ENCODE data around the gene CCDC40. TPM values are rescaled to one million over a fixed set of nuclear protein-coding genes. Genes with fewer than 3 reads are reported as not detected.

CCDC40 gene
- polyA plus RNA-seq, 1 donor, result 5.7 TPM

DNA sequence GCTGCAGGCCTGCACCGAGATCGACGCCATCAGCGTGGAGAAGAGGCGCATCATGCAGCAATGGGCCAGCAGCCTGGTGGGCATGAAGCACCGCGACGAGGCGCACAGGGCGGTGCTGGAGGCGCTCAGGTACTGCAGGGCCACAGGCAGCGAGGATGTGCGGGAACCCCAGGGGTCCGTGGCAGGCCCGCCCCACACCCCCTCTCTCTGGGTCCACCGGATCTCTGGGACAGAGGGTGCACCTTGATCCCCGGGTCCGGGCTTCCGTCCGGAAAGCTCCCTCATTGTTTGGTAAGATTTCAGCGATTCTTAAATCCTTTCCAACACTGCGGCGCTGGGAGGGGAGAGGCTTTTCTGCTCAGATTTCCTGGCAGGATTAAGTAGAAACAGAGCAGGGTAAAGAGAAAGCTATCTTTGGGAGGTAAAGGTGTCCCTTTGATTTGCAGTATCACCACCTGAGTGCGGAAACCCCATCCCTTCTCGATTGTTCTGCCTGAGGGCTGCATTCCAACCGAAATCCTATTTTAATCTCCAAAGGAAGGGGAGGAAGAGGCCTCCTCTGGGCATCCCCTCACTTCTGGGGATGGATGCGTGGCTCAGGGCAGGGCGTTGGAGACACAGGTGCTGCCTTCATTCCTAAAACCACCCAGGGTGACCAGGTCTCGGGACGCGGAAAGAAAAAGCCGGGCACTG, 29.2 kb downstream of the CCDC40 start:
- no peak overlapping the region for H3K4me3 ChIP-seq (ENCODE audit: low read length)
- no CpG with 5 or more reads among the region's 32 CpGs for WGBS (ENCODE audit: insufficient coverage, low lambda C conversion rate)
- H3K9me3 ChIP-seq (ENCODE audit: control insufficient read depth, low read depth, low read length), result no peaks in the 10 kb centered on the region
- no peak overlapping the region for H3K27ac ChIP-seq (ENCODE audit: low read length)
- H3K4me1 ChIP-seq (ENCODE audit: control insufficient read depth, insufficient read depth, low read length), result peaks cover 4% of the 10 kb centered on the region
- no peak for DNase-seq
- H3K27me3 ChIP-seq (ENCODE audit: control insufficient read depth, insufficient read depth, low read length), result no peaks in the 10 kb centered on the region
- H3K36me3 ChIP-seq (ENCODE audit: control insufficient read depth, insufficient read depth, low read length), result no peaks in the 10 kb centered on the region

DNA sequence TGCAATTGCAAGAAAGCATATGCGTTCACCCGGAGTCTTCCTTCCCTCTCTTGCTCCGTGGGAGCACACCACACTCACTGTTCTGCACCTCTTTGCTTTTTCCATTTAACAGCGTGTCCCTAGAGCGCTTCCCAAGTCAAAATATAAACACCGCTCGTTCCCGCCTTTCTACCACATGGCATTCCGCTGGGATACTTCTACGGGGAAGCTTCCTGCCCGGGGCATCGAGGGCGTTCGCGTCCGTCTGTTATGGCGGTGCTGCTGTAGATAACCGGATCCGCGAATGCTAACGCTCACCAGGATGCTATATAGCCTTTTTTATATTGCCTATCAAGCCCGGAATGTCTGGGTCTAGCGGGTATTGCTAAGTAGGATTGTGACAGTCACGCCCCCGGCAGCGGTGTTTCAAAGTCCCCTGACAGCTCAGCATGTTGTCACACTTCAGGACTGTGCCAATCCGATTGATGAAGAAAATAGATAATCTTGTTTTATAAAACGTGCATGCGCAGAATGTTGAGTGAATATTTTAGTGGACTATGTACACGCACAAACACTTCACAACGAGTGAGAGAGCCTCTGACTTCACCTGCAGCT, 31.0 kb downstream of the CCDC40 start:
- Histone ChIP-seq H3K36me3 (ENCODE audit: control insufficient read depth, insufficient read depth, low read length) (no peaks in the 10 kb centered on the region), H3K9me3 (ENCODE audit: control insufficient read depth, low read depth, low read length) (no peaks in the 10 kb centered on the region), H3K4me3 (ENCODE audit: low read length) (no peak overlapping the region), H3K4me1 (ENCODE audit: control insufficient read depth, insufficient read depth, low read length) (peaks cover 4% of the 10 kb centered on the region), H3K27me3 (ENCODE audit: control insufficient read depth, insufficient read depth, low read length) (no peaks in the 10 kb centered on the region), H3K27ac (ENCODE audit: low read length) (no peak overlapping the region)
- 92% methylated on average over 2 of the region's 31 CpGs for WGBS (ENCODE audit: insufficient coverage, low lambda C conversion rate)
- DNase-seq, result no peak

DNA sequence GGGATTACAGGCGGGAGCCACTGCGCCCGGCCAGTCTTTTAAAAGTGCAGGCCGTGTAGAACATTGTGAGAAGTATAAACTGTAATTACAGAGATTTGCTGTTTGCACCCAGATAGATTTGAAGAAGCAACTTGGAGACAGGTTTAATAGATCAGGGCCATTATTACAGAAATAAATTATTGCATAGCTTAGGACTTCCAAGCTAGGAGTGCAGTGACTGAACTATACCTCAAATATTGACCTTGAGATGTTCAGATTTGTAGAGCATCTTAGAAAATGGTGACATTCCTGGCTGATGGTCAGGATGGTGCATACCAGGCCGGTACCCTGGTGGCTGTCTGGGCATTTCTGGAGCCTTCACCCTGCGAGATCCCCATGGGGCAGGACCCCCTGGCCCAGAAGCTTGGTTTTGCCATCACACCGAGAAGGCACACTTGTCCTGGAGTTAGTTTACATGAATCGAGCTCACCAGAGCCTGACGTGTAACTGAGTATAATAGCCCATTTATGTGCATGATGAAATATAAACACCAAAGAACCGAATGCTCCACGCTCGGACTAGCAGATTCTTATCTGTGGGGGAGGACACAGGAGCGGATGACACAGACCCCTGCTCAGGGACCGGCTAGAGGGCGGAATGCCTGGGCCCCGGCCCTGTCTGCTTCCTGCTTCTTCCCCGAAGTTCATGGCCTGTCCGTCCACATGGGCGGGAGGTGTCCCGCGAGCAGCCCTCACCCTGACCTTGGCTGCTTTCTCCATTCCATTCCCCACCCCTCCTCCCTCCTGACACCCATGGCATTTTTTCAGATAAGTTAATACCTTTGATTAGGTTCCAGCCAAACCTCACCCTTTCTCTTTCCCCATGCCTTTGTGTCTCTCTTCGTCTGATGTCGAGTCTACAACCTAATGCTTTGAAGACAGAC, 32.1 kb downstream of the CCDC40 start:
- H3K36me3 ChIP-seq (ENCODE audit: control insufficient read depth, insufficient read depth, low read length), result no peaks in the 10 kb centered on the region
- H3K27ac ChIP-seq (ENCODE audit: low read length), result no peak overlapping the region
- H3K4me1 ChIP-seq (ENCODE audit: control insufficient read depth, insufficient read depth, low read length), result peaks cover 4% of the 10 kb centered on the region
- DNase-seq, result peak in 1 of 2 donors; percentile 12
- WGBS (ENCODE audit: insufficient coverage, low lambda C conversion rate), result no CpG with 5 or more reads among the region's 23 CpGs
- no peaks in the 10 kb centered on the region for H3K27me3 ChIP-seq (ENCODE audit: control insufficient read depth, insufficient read depth, low read length)
- H3K4me3 ChIP-seq (ENCODE audit: low read length), result no peak overlapping the region
- no peaks in the 10 kb centered on the region for H3K9me3 ChIP-seq (ENCODE audit: control insufficient read depth, low read depth, low read length)

DNA sequence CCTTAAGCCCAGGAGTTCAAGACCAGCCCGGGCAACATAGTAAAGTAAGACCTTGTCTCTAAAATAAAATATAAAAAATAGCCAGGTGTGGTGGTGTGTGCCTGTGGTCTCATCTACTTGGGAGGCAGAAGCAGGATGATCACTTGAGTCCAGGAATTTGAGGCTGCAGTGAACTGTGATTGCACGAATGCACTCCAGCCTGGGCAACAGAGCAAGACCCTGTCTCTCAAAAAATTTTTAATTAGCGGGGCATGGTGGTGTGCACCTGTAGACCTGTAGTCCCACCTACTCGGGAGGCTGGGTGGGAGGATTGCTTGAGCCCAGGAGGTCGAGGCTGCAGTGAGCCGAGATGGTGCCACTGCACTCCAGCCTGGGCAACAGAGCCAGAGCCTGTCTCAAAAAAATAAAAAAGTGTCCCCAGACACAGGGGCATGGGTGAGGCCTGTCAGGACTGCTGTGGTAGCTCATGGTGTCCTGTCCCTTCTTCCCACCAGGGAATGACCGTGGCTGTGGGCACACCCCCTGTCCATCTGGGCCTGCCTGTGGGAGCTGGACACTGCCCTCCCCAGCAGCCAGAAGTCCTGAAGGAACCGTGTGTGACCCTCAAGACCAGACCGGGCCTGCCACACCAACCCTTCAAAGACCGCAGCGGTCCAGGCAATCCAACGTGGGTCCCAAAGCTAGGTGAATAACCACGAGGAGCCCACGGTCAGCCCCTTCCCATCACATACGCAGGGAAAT, 34.1 kb downstream of the CCDC40 start:
- Histone ChIP-seq H3K4me3 (ENCODE audit: low read length) (no peak overlapping the region), H3K27ac (ENCODE audit: low read length) (no peak overlapping the region), H3K4me1 (ENCODE audit: control insufficient read depth, insufficient read depth, low read length) (peaks cover 4% of the 10 kb centered on the region), H3K9me3 (ENCODE audit: control insufficient read depth, low read depth, low read length) (no peaks in the 10 kb centered on the region), H3K27me3 (ENCODE audit: control insufficient read depth, insufficient read depth, low read length) (no peaks in the 10 kb centered on the region), H3K36me3 (ENCODE audit: control insufficient read depth, insufficient read depth, low read length) (no peaks in the 10 kb centered on the region)
- 70% methylated on average over 2 of the region's 15 CpGs for WGBS (ENCODE audit: insufficient coverage, low lambda C conversion rate)
- no peak for DNase-seq

DNA sequence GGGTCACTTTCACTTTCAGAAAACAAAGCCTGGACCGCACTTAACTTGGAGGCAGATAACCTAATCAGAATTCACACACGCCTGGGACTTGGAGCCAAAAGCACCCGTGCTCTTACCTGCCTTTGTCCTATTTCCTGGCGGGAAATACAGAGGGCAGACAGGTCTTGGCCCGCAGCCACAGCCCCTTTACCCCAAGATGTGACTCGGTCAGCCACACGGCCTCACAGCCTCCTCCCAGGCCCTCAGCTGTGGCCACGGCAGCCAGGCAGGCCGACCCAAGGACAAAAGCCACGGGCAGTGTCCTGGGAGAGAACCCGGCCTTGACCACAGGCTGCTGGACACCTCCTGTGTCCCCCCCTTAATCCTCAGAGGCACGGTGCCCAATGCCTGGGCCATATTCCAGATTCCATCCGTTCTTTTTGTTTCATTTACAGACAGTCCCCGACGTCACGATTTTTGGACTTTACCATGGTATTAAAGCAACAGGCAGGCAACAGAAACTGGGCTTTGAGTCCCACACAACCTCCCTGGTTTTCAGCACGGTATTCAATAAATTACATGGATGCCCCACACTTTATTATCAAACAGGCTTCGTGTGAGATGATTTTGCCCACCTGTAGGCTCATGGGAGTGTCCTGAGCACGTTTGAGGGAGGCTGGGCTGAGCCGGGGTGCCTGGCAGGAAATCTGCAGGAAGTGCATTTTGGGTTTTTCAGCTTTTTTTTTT, 34.8 kb downstream of the CCDC40 start:
- no CpG with 5 or more reads among the region's 20 CpGs for WGBS (ENCODE audit: insufficient coverage, low lambda C conversion rate)
- H3K36me3 ChIP-seq (ENCODE audit: control insufficient read depth, insufficient read depth, low read length), result no peaks in the 10 kb centered on the region
- H3K4me1 ChIP-seq (ENCODE audit: control insufficient read depth, insufficient read depth, low read length), result peaks cover 4% of the 10 kb centered on the region
- no peaks in the 10 kb centered on the region for H3K27me3 ChIP-seq (ENCODE audit: control insufficient read depth, insufficient read depth, low read length)
- DNase-seq, result peak in 1 of 2 donors; percentile 26
- H3K27ac ChIP-seq (ENCODE audit: low read length), result no peak overlapping the region
- H3K9me3 ChIP-seq (ENCODE audit: control insufficient read depth, low read depth, low read length), result no peaks in the 10 kb centered on the region
- no peak overlapping the region for H3K4me3 ChIP-seq (ENCODE audit: low read length)

DNA sequence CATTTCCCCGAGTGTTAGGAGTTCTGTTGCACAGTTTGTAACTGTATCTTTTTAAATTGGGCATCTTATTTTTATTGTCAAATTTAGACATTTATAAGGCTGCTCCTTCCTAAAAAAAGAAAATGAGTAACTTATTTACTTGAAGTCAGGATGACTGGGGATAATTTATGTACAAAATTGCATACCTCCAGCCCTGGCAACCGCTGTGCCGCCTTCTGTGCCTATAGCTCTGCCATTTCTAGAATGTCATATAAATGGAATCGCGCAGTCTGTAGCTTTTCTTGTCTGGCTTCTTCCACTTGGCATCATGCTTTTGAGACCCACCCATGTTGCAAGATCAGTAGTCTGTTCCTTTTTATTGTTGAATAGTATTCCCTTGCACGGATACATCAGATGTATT, 36.0 kb downstream of the CCDC40 start:
- no peak for DNase-seq
- no peak overlapping the region for H3K27ac ChIP-seq (ENCODE audit: low read length)
- H3K36me3 ChIP-seq (ENCODE audit: control insufficient read depth, insufficient read depth, low read length), result no peaks in the 10 kb centered on the region
- H3K4me1 ChIP-seq (ENCODE audit: control insufficient read depth, insufficient read depth, low read length), result peaks cover 4% of the 10 kb centered on the region
- no peaks in the 10 kb centered on the region for H3K9me3 ChIP-seq (ENCODE audit: control insufficient read depth, low read depth, low read length)
- no peaks in the 10 kb centered on the region for H3K27me3 ChIP-seq (ENCODE audit: control insufficient read depth, insufficient read depth, low read length)
- no peak overlapping the region for H3K4me3 ChIP-seq (ENCODE audit: low read length)
- WGBS (ENCODE audit: insufficient coverage, low lambda C conversion rate), result no CpG with 5 or more reads among the region's 6 CpGs

DNA sequence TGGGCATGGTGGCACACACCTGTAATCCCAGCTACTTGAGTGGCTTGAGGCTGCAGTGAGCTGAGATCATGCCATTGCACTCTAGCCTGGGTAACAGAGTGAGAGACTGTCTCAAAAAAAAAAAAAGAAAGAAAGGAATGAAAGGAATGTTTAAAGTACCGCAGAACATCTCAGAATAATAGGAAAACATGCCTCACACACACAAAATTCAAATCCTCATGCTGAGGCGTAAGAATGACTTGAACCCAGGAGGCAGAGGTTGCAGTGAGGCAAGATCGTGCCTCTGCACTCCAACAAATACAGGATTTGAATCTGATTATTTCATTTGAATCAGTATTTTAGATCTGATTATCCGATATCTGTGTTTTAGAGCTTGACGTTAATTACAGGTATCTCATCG, 43.6 kb downstream of the CCDC40 start:
- Histone ChIP-seq H3K4me3 (ENCODE audit: low read length) (no peak overlapping the region), H3K36me3 (ENCODE audit: control insufficient read depth, insufficient read depth, low read length) (peaks cover 3% of the 10 kb centered on the region), H3K4me1 (ENCODE audit: control insufficient read depth, insufficient read depth, low read length) (no peaks in the 10 kb centered on the region), H3K9me3 (ENCODE audit: control insufficient read depth, low read depth, low read length) (no peaks in the 10 kb centered on the region), H3K27ac (ENCODE audit: low read length) (no peak overlapping the region), H3K27me3 (ENCODE audit: control insufficient read depth, insufficient read depth, low read length) (no peaks in the 10 kb centered on the region)
- 100% methylated on average over 1 of the region's 6 CpGs for WGBS (ENCODE audit: insufficient coverage, low lambda C conversion rate)
- no peak for DNase-seq

DNA sequence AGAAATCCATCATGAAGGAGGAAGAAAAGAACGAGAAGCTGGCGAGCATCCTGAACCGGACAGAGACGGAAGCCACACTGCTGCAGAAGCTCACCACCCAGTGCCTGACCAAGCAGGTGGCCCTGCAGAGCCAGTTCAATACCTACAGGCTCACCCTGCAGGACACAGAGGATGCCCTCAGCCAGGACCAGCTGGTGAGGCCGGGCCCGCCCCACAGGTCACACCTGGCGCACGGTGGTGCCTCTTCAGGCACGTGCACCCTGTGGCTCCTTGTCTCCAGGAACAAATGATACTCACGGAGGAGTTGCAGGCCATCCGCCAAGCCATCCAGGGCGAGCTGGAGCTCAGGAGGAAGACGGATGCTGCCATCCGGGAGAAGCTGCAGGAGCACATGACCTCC, 45.2 kb downstream of the CCDC40 start:
- DNase-seq, result no peak

DNA sequence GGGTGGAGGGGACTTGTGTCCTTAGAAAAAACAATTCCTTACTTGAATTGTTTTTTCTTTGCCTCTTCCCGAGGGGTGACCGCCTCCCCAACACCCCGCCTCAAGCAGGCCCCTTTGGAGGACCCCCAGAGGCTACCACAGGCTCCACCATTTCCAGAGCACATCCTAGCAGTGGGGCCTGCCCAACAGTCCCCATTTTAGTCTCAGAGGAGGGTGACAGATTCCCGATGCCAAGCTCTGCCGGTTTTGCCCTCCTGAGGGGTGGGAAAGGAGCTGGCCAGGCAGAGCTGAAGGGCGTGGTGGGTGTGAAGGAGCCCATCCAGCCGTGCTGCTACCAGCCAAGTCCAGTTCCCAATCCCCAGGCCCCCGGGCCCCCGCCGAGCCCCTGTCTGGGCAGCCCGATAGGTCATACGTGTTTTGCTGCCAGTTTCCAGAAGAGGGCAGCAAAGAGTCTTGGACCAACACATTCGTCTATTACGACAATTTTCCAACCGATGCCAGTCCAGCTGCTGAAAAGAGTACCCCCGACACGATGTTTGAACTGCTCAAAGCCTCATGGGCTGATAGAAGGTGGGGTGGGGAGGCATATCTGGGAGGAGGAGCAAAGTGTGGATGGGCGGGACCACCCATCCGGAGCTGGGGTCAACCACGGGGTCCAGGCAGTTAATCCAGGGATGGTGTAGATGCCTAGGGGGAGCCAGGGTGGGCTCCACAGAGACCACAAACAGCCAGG, 46.1 kb downstream of the CCDC40 start:
- Histone ChIP-seq H3K27me3 (ENCODE audit: control insufficient read depth, insufficient read depth, low read length) (no peaks in the 10 kb centered on the region), H3K36me3 (ENCODE audit: control insufficient read depth, insufficient read depth, low read length) (peaks cover 3% of the 10 kb centered on the region), H3K4me3 (ENCODE audit: low read length) (no peak overlapping the region), H3K9me3 (ENCODE audit: control insufficient read depth, low read depth, low read length) (no peaks in the 10 kb centered on the region), H3K4me1 (ENCODE audit: control insufficient read depth, insufficient read depth, low read length) (no peaks in the 10 kb centered on the region), H3K27ac (ENCODE audit: low read length) (no peak overlapping the region)
- WGBS (ENCODE audit: insufficient coverage, low lambda C conversion rate), result 93% methylated on average over 3 of the region's 20 CpGs
- DNase-seq, result peak; percentile 43 to 46

More for the DNA sequence above, 45.2 kb downstream of the CCDC40 start:
- Histone ChIP-seq H3K27me3 (ENCODE audit: control insufficient read depth, insufficient read depth, low read length) (no peaks in the 10 kb centered on the region), H3K4me1 (ENCODE audit: control insufficient read depth, insufficient read depth, low read length) (no peaks in the 10 kb centered on the region), H3K4me3 (ENCODE audit: low read length) (no peak overlapping the region), H3K27ac (ENCODE audit: low read length) (no peak overlapping the region), H3K9me3 (ENCODE audit: control insufficient read depth, low read depth, low read length) (no peaks in the 10 kb centered on the region), H3K36me3 (ENCODE audit: control insufficient read depth, insufficient read depth, low read length) (peaks cover 3% of the 10 kb centered on the region)
- WGBS (ENCODE audit: insufficient coverage, low lambda C conversion rate), result no CpG with 5 or more reads among the region's 14 CpGs

Measured in large intestine (tissue), 3 donors.